CD4-positive, alpha-beta T cell (primary cell): ENCODE data around the gene ESYT2. TPM values are rescaled to one million over a fixed set of nuclear protein-coding genes. Genes with fewer than 3 reads are reported as not detected.

Experiments used
- ATAC-seq: fragments of 200-7000 bp; cut with Tn5 transposase; one replicate; pipeline ENCODE4 v1.10.0; 2022; ENCODE audit warnings: mild to moderate bottlenecking; ENCODE audit not compliant: poor library complexity
- CTCF ChIA-PET: fragments of 350-600 bp; sonication (Branson Sonifier 250); formaldehyde crosslinking; loops from one replicate; lab custom pipeline; 2021; ENCODE audit warnings: antibody characterized with exemption, inconsistent platforms; lab: Charles Lee
- POLR2A ChIA-PET: fragments of 350-600 bp; sonication (Branson Sonifier 250); formaldehyde crosslinking; loops from one replicate; lab custom pipeline; 2021; ENCODE audit warnings: antibody characterized with exemption, inconsistent platforms; lab: Charles Lee
- DNase-seq, 14 experiments: peaks; one replicate each; pipeline ENCODE4 v3.0.0-alpha.2; 2013 to 2020; ENCODE audit warnings: mixed read lengths in 2 of 14
- H3K27ac ChIP-seq, 2 donors: one replicate each; pipeline versions ENCODE4 v1.5.1 to v1.7.0; 2013; ENCODE audit warnings: low read length in 2 of 2, low read depth in 1 of 2, mild to moderate bottlenecking in 1 of 2
- H3K27me3 ChIP-seq, 2 experiments: 1 replicate in 1 of 2; 2 replicates in 1 of 2; pipeline versions ENCODE4 v1.6.1 to v1.7.0; 2013; ENCODE audit warnings: low read length in 2 of 2, control low read depth in 1 of 2, mild to moderate bottlenecking in 1 of 2, moderate library complexity in 1 of 2; ENCODE audit not compliant: insufficient read depth in 2 of 2, control insufficient read depth in 1 of 2
- H3K36me3 ChIP-seq: one replicate; pipeline ENCODE4 v1.6.1; 2013; ENCODE audit warnings: low read length, control low read depth; ENCODE audit not compliant: insufficient read depth
- H3K4me1 ChIP-seq: one replicate; pipeline ENCODE4 v1.6.1; 2013; ENCODE audit warnings: low read length, control low read depth; ENCODE audit not compliant: insufficient read depth
- H3K4me3 ChIP-seq: one replicate; pipeline ENCODE4 v1.5.1; 2013; ENCODE audit warnings: mild to moderate bottlenecking, low read length, moderate library complexity
- H3K9me3 ChIP-seq, 2 experiments: 1 replicate in 1 of 2; 2 replicates in 1 of 2; pipeline versions ENCODE4 v1.6.1 to v1.7.0; 2013; ENCODE audit warnings: low read length in 2 of 2, mild to moderate bottlenecking in 2 of 2, control low read depth in 1 of 2, moderate library complexity in 1 of 2; ENCODE audit not compliant: control insufficient read depth in 1 of 2, insufficient read depth in 1 of 2
- H3K27ac Mint-ChIP-seq: one replicate; pipeline ENCODE4 v1.8.0; 2020; ENCODE audit warnings: mixed read lengths
- H3K27me3 Mint-ChIP-seq: one replicate; pipeline ENCODE4 v1.8.0; 2021; ENCODE audit warnings: mixed read lengths
- H3K36me3 Mint-ChIP-seq: one replicate; pipeline ENCODE4 v1.8.0; 2021; ENCODE audit warnings: low read depth, mixed read lengths
- H3K4me1 Mint-ChIP-seq: one replicate; pipeline ENCODE4 v1.8.0; 2021; ENCODE audit warnings: low read depth, mixed read lengths
- H3K4me3 Mint-ChIP-seq: one replicate; pipeline ENCODE4 v1.8.0; 2020; ENCODE audit warnings: mild to moderate bottlenecking, mixed read lengths
- H3K9me3 Mint-ChIP-seq: one replicate; pipeline ENCODE4 v1.8.0; 2020; ENCODE audit warnings: mixed read lengths
- CTCF ChIP-seq: fragments of 200-600 bp; IDR thresholded peaks from one replicate; pipeline ENCODE4 v1.8.0; 2022; ENCODE audit warnings: antibody characterized with exemption, mild to moderate bottlenecking
- intact Hi-C, 2 experiments: fragments of 100-400 bp; cut with DNase I in 1 of 2; cut with micrococcal nuclease in 1 of 2; formaldehyde crosslinking; loops; one replicate each; pipeline versions ENCODE4 v1.15.1 to v1.9.0; 2023 to 2025; cut with DNase I, micrococcal nuclease
- total RNA-seq, 174 experiments: library from RNA in 2 of 174; stranded (reverse) in 2 of 174; gene quantifications; one replicate each; pipeline ENCODE4 v1.2.3 and lab custom pipeline; 2021 to 2026

The ESYT2 gene
- total RNA-seq, 2 experiments from 2014 or later, result 106 to 112 TPM

DNA sequence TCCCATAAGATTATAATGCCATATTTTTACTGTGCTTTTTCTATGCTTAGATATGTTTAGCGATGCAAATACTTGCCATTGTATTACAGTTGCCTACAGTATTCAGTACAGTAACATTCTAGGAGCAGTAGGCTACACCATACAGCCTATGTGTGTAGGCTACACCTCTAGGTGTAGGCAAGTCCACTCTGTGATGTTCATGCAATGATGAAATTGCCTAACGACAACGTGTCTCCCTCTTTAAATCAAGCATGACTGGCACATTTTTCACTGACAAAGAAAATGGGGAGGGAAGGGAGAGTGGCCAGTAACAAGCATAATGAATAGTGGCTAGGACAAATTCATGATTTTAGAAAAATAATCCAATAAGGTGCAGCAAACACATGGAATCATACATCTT is 126.4 kb downstream of the ESYT2 start:
- no peak for ATAC-seq
- Mint-ChIP-seq H3K27me3 (no peaks in the 10 kb centered on the region), H3K4me1 (peaks cover 24% of the 10 kb centered on the region), H3K27ac (no peak overlapping the region), H3K9me3 (no peaks in the 10 kb centered on the region), H3K4me3 (peak overlapping the region; percentile 79), H3K36me3 (peaks cover 7% of the 10 kb centered on the region)
- no peak for DNase-seq
- Histone ChIP-seq H3K27me3 (no peaks in the 10 kb centered on the region), H3K36me3 (no peaks in the 10 kb centered on the region), H3K9me3 (peaks cover 0 to 10% of the 10 kb centered on the region in 2 experiments), H3K4me1 (peaks cover 23% of the 10 kb centered on the region), H3K4me3 (no peak overlapping the region), H3K27ac (no peak overlapping the region)
- ChIA-PET POLR2A (no interaction called here), CTCF (no interaction called here)
- intact Hi-C loops, result loop anchor here (5.0 to 10.0 kb wide), 3 partner anchors 74 to 1558 kb away; partner anchors contain the start of gene ESYT2 (in 1 of the 2)
- no peak for TF ChIP-seq CTCF

DNA sequence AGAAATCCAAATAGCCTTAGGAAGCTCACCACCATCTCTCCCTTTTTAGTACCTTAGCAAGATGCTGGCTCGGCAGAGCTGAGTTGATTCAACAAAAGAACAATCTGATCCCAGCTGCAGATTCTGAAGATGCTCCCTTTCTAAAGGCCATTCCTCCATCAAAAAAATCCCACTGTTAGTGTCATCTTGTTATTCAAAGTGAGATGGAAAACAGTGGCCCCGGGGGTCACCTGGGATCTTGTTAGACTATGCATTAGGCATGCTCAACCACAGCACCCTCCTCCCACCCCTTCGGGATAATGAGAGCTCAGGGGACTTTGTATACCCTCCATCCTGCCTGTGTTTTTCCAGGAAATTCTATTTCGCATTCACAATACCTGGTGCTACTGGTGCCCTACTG is 127.1 kb downstream of the ESYT2 start:
- peaks cover 7% of the 10 kb centered on the region for H3K36me3 Mint-ChIP-seq
- TF ChIP-seq CTCF, result no peak
- Histone ChIP-seq H3K9me3 (peaks cover 0 to 5% of the 10 kb centered on the region in 2 experiments), H3K36me3 (no peaks in the 10 kb centered on the region), H3K27me3 (no peaks in the 10 kb centered on the region), H3K4me1 (peaks cover 23% of the 10 kb centered on the region), H3K27ac (no peak overlapping the region), H3K4me3 (no peak overlapping the region)
- no peak overlapping the region for H3K4me3 Mint-ChIP-seq
- ATAC-seq, result no peak
- POLR2A ChIA-PET, result interaction anchor here (0.8 kb wide), 1 partner anchor 275 kb away, joined by 3 read pairs; no protein-coding TSS in a partner anchor
- CTCF ChIA-PET, result interaction anchor here (2.4 kb wide), 1 partner anchor 275 kb away, joined by 7 read pairs; no protein-coding TSS in a partner anchor
- no peaks in the 10 kb centered on the region for H3K27me3 Mint-ChIP-seq
- DNase-seq, result no peak
- intact Hi-C loops, result loop anchor here (5.0 to 10.0 kb wide), 3 partner anchors 75 to 1557 kb away; partner anchors contain the start of gene ESYT2 (in 1 of the 2)
- H3K4me1 Mint-ChIP-seq, result peaks cover 24% of the 10 kb centered on the region
- no peak overlapping the region for H3K27ac Mint-ChIP-seq
- no peaks in the 10 kb centered on the region for H3K9me3 Mint-ChIP-seq

DNA sequence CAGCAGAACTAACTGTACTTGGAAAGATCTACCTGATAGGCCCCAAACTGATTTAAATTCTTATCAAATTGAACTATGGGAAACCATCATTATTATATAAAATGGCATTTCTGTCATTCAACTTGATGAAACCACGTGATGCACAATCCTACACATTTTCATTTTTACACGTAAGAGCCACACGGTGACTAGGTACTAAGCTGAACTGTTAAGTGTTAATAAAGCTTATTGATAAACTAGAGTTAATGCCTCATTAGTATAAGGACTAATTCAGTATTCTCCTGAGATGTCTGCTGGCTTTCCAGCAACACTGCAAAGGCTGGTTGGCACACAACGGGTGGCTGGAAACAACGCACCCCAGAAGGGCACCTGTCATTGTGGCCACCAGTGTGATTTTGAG is 129.3 kb downstream of the ESYT2 start:
- no peaks in the 10 kb centered on the region for H3K27me3 ChIP-seq
- no peak for TF ChIP-seq CTCF
- H3K9me3 ChIP-seq, result no peaks in the 10 kb centered on the region
- no peak for ATAC-seq
- POLR2A ChIA-PET, result no interaction called here
- H3K27ac ChIP-seq, result no peak overlapping the region
- H3K36me3 ChIP-seq, result no peaks in the 10 kb centered on the region
- DNase-seq, result no peak
- Mint-ChIP-seq H3K4me1 (peaks cover 22% of the 10 kb centered on the region), H3K27ac (no peak overlapping the region), H3K36me3 (peaks cover 7% of the 10 kb centered on the region), H3K4me3 (no peak overlapping the region), H3K27me3 (no peaks in the 10 kb centered on the region), H3K9me3 (no peaks in the 10 kb centered on the region)
- intact Hi-C loops, result loop anchor here (5.0 to 10.0 kb wide), 3 partner anchors 77 to 1555 kb away; partner anchors contain the start of gene ESYT2 (in 1 of the 2)
- peaks cover 22% of the 10 kb centered on the region for H3K4me1 ChIP-seq
- no peak overlapping the region for H3K4me3 ChIP-seq
- CTCF ChIA-PET, result interaction anchor here (2.4 kb wide), 1 partner anchor 277 kb away, joined by 7 read pairs; no protein-coding TSS in a partner anchor
